HK-2 (cell line): ENCODE measurements around the gene CC2D1A.

ENCODE experiments used
- DNase-seq: peaks from one replicate; pipeline ENCODE4 v3.0.0-alpha.2; 2018; ENCODE audit not compliant: unreplicated experiment

Gene CC2D1A

GRCh38 chr19:13877303-13877702 is 28.7 kb upstream of the CC2D1A start:
- no peak for DNase-seq

DNA sequence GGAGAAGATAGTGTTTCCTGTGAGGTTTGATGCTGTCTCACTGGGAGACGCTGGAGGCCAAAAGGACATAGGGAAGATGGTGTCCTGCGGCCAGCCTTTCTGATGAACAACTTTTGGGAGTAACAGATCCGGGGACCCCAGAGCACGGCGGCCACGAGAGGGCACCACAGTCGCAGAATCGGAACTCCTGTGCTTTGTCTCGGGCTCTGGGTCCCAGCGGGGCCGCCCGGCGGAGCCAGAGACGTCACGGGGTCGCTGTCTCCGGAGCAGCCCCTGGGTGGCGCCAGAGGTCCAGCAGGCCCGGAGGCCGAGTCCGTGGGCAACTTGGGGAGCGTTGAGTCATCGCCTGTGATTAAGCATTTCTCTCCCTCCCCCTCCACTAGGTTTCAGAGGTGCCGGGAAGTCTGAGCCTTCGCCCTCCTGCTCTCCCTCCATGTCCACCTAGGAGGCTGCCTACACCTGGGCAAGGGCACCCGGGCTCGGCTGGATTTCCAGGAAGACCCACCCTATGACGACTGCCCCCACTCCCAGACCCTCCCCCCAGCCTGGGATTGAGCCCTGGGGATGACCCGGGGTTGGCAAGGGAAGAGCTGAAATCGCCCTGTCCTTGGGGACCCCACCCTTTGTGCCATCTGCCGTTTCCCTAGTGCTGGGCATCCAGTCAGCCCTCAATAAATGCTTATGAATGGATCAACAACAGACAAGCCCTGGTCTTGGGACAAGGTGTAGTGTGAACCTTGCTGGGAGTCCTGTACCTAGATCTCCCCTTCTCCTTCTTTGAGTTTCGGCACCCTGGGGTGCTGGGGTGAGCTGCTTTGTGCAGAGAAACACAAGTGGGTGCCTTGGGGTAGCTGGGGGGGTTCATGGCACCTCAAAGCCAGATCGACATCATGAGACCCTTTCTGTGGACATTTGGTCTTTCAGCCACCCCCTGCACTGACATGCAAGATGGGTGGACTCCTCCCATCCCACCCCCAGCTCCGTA is 25.6 kb upstream of the CC2D1A start:
- DNase-seq: peak; percentile 99

DNA sequence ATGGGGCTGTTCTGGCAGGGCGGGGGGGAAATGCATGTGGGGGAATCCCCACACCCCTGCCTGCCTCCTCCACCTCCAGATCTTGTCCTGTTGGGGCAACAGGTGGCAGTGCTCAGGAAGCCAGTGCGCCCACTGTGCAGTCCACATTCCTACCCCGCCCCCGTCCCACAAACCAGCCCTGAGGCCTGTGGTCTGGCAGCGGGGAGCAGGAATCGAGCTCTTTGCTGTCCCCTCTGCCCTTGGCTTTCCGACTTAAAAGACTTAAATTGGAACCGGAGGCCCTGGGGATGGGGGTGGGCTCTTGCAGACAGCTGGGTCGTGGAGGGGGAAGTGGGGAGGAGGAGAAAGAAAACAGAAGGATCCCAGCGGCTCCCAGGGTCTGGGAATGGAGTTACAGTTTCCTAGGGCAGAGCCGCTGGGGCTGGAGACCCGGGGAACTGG is 24.7 kb upstream of the CC2D1A start:
- peak; percentile 50 for DNase-seq

GRCh38 chr19:13881692-13882418 is 24.1 kb upstream of the CC2D1A start:
- peak; percentile 54 for DNase-seq

DNA sequence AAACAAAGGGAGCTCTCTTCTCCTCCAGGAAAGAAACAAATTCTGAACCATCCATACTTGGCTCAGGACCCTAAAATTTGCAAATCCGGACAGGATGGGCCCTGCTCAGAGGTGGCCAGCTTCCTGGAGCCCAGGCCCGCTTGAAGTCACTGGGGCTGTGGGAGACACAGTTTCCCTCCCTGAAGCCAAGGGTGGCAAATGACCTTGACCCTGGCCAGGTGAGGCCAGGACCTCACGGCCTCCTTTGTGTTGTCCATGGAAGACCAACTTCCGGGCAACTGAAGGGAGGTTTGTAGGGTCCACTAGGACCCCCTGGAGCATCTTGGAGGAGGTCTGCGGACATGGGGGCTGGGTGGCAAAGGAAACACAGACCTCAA is 23.6 kb upstream of the CC2D1A start:
- DNase-seq: no peak

DNA sequence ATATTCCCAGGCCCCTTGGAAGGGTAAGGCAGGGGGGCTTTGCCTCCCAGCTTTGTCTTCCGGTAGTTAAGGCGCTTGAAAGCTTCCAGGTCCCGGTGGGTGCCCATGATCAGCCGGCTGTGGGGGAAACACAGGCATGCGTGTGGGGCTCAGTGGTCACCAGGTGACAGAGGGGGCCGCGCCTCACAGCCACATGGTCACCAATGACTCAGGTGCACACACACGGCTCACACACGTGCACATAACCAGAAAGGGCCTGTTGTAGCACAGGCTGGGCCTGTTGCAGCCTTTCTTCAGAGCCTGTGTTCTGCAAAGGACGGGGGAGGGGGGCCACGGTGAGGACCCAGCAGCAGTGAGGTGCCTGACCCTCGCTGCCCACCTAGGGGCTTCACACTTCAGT is 23.2 kb upstream of the CC2D1A start:
- DNase-seq: no peak

DNA sequence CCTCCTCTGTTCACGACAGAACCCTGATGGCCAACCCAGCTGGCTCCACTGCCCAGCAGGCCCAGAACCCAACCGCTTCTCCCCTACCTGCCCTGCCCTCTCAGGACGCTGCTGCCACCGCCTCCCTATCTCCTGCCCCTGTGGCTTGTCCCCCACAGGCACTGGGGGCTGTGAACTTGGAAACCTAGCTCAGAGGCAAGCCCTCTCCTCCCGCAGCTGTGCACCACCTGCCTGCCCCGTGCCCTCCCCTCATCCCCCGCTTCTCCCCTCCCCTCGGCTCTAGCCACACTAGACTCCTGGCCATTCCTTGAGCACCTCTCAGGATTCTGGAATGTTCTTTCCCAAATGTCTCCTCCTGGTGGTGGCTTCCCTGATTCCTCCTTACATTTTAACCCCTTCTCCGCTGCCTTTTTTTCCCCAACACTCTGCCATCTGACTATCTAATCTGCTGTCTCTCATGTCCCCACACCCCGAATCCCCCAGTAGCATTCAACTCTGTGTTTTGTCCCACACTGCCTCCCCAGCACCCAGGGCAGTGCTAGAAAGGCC is 22.4 kb upstream of the CC2D1A start:
- no peak for DNase-seq

GRCh38 chr19:13884726-13885591 is 21.0 kb upstream of the CC2D1A start:
- no peak for DNase-seq

GRCh38 chr19:13885826-13886365 is 20.1 kb upstream of the CC2D1A start:
- DNase-seq: no peak

DNA sequence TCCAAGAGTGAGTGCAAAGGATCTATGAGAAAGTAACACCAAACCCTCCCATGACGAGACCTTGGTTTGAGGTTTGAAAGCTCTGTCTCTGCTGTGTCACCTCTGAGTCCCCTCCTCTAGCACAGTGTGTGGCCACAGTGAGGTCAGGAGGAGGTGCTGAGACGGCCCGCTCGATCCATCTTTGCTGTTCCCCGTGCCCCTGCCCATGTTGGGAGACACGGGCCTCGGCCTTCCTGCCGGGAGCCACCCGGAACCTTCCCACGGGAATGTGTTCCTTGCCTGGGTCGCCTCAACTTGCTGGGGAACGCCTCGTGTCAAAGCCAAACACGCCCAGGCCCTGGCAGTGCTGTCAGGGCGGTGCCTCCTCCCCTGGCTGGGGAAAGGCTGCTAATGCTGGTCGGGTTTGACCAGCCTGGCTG is 19.0 kb upstream of the CC2D1A start:
- DNase-seq: no peak

DNA sequence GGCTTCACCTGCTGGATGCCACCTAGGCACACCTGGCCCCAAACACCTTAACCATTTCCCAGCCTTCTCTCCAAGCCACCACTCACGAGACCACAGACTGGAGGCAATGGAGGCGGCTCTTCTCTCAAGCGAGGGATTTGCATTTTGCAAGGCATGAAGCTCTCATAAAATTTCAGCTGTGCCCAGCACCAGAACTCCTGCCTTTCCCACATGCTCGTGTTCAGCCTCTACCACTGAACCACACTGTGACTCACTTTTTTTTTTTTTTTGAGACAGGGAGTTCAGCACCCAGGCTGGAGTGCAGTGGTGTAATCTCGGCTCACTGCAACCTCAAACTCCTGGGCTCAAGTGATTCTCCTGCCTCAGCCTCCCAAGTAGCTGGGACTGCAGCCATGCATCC is 18.5 kb upstream of the CC2D1A start:
- DNase-seq: no peak

DNA sequence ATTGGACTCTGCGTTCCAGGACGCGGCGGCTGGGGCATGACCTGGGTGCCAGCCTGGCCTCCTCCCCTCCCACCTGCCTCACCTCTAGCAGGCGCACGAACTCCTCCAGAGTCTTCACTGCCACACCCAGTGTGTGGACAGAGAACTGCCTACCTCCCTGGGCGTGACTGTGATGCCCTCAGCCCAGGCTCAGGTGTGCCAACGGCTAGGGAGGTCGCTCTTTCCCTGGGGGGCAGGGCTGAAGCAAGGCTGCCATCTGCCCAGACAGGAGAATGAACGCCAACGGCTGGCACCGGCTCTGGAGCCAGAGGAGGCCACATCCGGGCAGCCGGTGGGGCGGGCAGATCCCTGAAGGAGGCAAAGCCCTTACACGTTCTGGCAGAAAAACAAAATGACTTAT is 17.7 kb upstream of the CC2D1A start:
- DNase-seq: no peak

GRCh38 chr19:13890136-13890535 is 15.9 kb upstream of the CC2D1A start:
- DNase-seq: no peak

DNA sequence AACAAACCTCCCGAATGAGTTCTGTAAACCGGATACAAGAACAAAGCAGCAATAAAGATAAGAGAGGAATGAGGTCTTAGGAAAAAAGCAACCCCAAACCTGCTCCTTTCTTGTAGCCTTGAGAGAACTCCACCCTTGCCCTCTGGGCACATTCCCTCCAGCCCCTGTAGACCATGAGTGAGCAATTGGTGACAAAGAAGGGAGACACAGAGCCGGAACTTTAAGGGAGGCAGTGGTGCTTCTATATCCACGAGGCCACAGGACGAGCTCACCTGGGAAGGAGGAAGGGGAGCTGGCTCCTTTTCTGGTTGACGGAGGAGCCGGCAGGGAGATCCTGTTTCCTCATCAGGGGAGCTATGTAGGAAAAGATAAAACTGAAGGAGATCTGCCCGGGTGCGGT is 13.1 kb upstream of the CC2D1A start:
- no peak for DNase-seq

DNA sequence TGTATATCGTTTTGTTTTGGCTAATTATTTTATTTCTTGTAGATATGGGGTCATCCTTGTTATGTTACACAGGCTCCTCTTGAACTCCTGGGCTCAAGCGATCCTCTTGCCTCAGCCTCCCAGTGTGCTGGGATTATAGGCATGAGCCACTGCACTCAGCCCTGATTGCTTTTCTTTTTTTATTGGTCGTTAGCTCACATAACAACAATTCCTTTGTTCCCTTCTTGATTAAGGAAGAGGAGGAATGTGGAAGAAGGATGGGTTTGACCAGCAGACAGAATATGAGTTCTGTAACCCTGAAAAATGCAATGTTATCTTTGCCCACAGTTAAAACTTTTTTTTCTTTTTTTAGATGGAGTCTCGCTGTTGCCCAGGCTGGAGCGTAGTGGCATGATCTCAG is 11.4 kb upstream of the CC2D1A start:
- no peak for DNase-seq

GRCh38 chr19:13896227-13896626 is 9.8 kb upstream of the CC2D1A start:
- no peak for DNase-seq

DNA sequence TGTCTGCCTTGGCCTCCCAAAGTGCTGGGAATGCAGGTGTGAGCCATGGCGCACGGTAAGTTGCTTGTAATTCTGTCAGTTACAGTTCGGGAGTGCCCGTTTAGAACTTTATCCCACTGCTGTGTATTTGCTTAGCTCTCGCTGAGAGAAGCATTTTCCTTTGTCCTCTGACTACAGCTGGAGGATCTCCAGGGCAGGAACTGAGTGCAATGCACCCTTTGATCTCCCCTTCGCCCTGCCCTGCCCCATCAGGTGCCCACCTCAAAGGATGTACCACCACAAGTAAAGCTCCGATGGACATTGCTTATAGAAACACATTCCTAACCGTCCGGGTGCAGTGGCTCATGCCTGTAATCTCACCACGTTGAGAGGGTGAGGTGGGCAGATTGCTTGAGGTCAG is 6.6 kb upstream of the CC2D1A start:
- no peak for DNase-seq

- no peak for DNase-seq
Observed at GRCh38 chr19:13899912-13900584, 6.0 kb upstream of the CC2D1A start.

DNA sequence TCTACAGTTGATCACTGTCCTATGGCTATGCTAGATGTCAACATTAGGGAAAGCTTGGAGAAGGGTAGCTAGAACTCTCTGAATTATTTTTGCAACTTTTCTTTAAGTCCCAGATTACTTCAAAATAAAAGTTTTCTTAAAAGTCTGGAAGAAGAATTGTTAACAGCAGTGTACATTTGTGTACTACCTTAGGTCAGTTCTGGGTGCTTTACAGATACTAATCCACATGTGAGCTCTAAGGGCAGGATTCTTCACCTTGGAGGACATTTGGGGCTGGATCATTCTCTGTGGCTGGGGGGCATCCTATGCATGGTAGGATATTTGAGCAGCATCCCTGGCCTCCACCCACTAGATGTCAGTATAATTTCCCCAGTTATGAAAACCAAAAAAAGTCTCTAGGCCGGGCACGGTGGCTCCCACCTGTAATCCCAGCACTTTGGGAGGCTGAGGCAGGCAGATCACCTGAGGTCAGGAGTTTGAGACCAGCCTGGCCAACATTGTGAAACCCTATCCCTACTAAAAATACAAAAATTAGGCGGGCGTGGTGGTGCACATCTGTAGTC is 2.9 kb upstream of the CC2D1A start:
- no peak for DNase-seq

- DNase-seq: no peak
Observed at GRCh38 chr19:13906521-13906904, 512 bp downstream of the CC2D1A start.

- no peak for DNase-seq
Observed at GRCh38 chr19:13906910-13907309, 909 bp downstream of the CC2D1A start.
